Left colon (tissue), 2 donors: ENCODE measurements around the gene PPP1R2. TPM values are rescaled to one million over a fixed set of nuclear protein-coding genes. Genes with fewer than 3 reads are reported as not detected.

ENCODE experiments used
- ATAC-seq: fragments of 200-7000 bp; cut with Tn5 transposase; one replicate; pipeline ENCODE4 v1.9.1; 2020; ENCODE audit warnings: mild to moderate bottlenecking, moderate library complexity
- DNase-seq, 2 donors: peaks; one replicate each; pipeline ENCODE4 v3.0.0-alpha.2; 2020
- intact Hi-C, 2 donors: fragments of 100-400 bp; cut with DNase I in 1 of 2; cut with micrococcal nuclease in 1 of 2; formaldehyde crosslinking; loops; one replicate each; pipeline versions ENCODE4 v1.11.2 to v1.14.0; 2022; cut with DNase I, micrococcal nuclease
- total RNA-seq, 2 donors: library from RNA; stranded (reverse); fragmentation: NEBNext Ultra II Directional; extraction: Animal tissue kit (Norgen Biotek cat#: 25700); gene quantifications; one replicate each; pipeline ENCODE4 v1.2.1, GENCODE V29; 2021
- donor health status: DM: no; HTN: no; CAD: no.
- donor health status: DM: yes; HTN: yes; CAD: no.

PPP1R2 gene
- total RNA-seq, 2 donors from 2014 or later = 41.1 to 50.5 TPM

DNA sequence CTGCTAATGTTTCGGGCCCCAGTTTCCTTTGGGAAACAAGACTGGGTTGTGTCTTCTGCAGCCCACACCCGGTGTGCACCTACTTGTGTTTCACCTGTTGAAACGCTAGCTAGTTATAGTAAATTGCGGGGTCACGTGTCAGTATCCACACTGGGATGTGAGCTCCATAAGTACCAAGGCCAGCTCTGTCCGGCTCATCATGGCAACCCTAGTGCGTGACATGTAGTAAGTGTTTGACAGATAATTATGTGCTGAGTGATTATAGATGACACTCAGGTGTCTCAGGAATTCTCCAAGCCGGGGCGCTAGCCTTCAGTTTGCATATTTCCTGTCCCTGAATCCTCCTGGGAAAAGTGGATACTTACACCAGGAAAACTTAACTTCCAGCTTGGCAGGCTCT, 27.8 kb upstream of the PPP1R2 start:
- DNase-seq (no peak), ATAC-seq (no peak)
- intact Hi-C loops = no loop called here

DNA sequence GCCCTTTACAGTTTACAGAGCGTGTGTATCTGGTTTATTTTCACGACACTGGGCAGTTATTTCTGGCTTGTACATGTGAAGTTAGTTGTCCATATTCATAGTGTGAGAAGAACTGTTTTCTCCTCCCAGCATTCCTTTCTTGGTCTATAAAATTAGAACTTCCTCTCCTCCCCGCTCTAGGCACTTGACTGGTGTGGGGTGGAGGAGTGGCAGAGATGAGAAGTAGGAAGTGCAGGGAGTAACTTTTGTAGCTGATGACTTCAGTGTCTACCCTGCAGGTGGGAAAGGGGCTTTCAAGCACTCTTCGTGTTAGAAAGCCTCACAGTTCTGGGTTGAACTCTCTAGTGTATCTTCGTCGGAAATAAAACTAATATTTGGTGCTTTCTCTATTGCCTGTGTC, 27.2 kb upstream of the PPP1R2 start:
- DNase-seq (no peak), ATAC-seq (peak; percentile 56)
- intact Hi-C loops = no loop called here

GRCh38 chr3:195568630-195569029, 25.5 kb upstream of the PPP1R2 start:
- intact Hi-C loops = no loop called here
- no peak for DNase-seq

GRCh38 chr3:195566797-195567196, 23.7 kb upstream of the PPP1R2 start:
- intact Hi-C loops = no loop called here
- DNase-seq = no peak
- ATAC-seq = peak; percentile 49

More at GRCh38 chr3:195568630-195569029, 25.5 kb upstream of the PPP1R2 start:
- no peak for ATAC-seq

- no peak for DNase-seq
- ATAC-seq = no peak
- intact Hi-C loops = no loop called here
These were observed 22.6 kb upstream of the PPP1R2 start for GRCh38 chr3:195565716-195566115.

- ATAC-seq = no peak
- intact Hi-C loops = no loop called here
- no peak for DNase-seq
These were observed 20.2 kb upstream of the PPP1R2 start for GRCh38 chr3:195563317-195563716.

DNA sequence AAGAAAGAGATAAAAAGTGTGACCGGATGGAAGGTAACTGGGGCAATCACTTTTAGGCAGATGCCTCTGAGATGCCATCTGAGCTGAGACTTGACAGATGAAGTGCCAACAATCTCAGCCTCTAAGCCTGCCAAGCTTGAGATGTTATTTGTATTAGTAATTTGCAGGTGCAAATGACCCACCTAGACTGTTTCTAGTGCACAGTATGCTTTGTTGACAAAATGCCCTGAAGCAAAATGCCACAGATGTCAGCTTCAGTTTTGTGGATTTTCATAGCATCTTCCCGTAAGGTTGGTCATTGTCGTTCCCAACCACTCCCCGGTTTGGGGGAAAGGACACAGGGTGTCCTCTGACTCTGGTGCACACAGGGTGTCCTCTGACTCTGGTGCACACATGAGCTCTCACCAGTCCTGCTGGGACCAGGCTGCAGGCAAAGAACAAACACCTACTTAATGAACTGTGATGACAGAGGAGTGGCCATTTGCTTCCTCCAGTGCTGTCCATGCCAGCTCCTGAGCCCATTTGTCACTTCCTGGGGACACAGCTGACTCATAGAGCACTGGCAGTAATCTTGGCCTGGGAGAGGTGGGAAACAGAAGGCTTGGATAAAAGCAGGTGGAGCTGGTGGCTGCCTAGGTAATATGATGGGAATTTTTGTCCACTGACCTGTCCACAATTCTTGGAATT, 16.7 kb upstream of the PPP1R2 start:
- ATAC-seq (no peak), DNase-seq (no peak)
- intact Hi-C loops = no loop called here

DNA sequence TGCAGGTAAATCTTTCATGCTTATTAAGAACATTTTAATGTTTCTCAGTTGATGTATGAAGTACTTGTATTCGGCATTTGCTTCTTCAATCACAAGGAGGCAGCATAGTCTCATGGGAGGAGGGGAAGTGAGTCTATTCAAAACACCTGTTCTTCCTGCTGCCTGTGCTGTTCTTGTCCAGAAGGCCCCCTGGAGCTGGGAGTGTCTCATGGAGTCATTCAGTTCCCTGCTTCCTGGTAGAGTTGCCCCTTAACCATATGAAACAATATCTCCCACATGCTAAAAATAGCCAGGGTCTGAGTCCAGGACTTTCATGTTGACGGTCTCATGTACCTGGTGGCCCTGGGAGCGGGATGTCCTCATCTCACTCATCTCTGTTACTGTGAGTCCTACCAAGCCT, 15.5 kb upstream of the PPP1R2 start:
- intact Hi-C loops = no loop called here
- ATAC-seq (peak; percentile 88), DNase-seq (peak; percentile 46 to 79)

DNA sequence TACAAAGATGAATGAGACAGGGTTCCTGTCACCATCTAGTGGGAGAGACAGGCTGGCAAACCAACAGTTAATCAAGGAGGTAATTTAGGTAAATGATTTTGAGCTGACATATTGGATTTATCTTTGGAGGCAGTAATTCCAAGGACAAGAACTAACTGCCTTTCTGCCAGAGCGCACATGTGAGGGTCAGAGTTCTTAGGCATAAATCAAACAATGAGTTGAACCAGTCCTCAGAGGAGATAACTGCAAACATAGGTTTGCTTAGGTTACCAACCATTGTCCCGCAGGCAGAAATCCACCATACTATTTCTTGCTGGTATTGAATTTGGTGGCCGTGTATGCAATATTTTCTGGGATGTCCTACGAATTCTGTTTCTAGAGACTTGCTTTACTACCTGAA, 14.2 kb upstream of the PPP1R2 start:
- ATAC-seq (peak; percentile 77), DNase-seq (no peak)
- intact Hi-C loops = no loop called here

GRCh38 chr3:195556390-195556789, 13.3 kb upstream of the PPP1R2 start:
- no peak for ATAC-seq
- no peak for DNase-seq
- intact Hi-C loops = no loop called here

DNA sequence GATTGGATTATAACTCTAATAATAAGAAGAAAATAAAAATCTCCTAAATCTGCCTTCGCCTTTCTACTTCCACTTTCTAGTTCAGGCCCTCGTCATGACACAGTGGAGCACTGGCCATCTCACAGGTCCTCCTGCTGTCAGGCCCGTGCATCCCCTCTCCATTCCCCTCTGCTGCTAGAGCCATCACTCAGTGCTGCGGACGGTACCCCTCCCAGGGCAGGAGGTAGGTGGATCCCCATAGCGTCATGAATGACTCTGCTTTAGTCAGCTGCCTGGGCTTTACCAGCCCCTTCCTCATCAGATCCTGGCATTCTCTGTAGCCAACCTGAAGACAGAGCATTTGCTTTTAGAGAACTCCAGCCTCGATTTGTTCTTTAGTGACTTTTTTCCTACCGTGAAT, 12.0 kb upstream of the PPP1R2 start:
- ATAC-seq (no peak), DNase-seq (no peak)
- intact Hi-C loops = no loop called here

- ATAC-seq (no peak), DNase-seq (no peak)
- intact Hi-C loops = no loop called here
These were observed 11.3 kb upstream of the PPP1R2 start for GRCh38 chr3:195554458-195554857.

DNA sequence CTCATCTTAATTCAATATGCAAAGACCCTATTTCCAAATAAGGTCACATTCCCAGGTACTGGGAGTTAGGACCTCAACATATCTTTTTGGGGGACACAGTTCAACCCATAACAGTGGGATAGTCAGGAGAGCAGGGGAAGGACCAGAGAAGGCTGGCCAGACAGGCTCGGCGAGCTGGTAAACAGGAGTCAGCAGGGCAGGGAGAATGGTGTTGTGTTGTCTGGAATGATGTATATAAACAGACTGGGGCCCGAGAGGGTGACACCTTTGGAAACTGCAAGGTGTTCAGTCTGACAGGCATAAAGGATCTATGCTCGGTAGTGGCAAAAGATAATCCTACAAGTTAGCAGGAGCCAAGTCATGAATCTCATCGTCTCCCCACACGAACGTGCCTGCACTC, 10.1 kb upstream of the PPP1R2 start:
- no peak for DNase-seq
- intact Hi-C loops = no loop called here
- no peak for ATAC-seq

GRCh38 chr3:195551381-195551978, 8.4 kb upstream of the PPP1R2 start:
- ATAC-seq (peak; percentile 31), DNase-seq (peak in 1 of 2 donors; percentile 25)
- intact Hi-C loops = no loop called here

DNA sequence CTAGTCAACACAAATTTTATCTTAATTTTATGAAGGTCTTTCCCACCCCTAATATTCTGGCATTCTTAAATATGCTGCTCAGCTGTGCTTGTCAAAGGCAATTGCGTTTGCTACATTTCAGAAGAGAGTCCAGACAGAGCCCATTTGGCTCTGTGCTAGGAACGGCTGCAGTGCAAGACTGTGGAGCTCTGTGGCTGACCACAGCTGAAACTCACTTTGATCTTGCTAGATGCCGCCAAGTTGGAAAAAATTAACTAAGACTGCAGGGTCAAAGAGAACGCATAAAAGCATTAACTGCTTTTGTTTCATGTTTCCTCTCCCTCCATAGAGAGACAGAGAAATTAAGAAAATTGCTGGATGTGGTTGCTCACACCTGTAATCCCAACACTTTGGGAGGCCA, 7.6 kb upstream of the PPP1R2 start:
- peak; percentile 39 for ATAC-seq
- intact Hi-C loops = no loop called here
- no peak for DNase-seq

DNA sequence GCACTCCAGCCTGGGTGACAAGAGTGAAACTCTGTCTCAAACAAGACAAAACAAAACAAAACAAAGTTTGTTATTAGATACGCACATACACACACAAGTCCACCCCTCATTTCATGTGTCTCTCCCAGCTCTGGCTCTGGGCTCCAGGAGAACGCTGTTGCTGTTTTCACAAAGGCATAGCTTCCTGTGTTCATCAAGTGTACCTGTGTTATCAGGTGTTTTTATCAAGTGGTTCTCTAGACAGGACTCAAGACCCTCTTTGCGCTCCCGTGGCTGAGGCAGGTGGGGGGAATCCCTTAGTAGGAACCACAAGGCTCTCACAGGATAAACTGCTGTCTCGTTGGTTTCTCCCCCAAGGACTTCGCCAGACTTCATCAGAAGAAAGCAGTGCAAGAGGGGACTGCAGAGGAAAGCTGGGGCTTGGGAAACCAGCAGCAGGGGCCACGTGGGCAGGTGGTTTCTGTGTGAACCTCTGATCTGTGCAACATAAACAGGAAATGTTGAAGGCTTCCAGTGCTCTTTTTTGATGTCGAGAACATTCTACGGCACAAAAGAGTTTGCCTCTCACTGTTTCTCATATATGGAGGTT, 6.9 kb upstream of the PPP1R2 start:
- ATAC-seq (peak; percentile 13), DNase-seq (peak; percentile 51 to 66)
- intact Hi-C loops = no loop called here

GRCh38 chr3:195548987-195549386, 5.9 kb upstream of the PPP1R2 start:
- DNase-seq (no peak), ATAC-seq (peak; percentile 63)
- intact Hi-C loops = no loop called here

DNA sequence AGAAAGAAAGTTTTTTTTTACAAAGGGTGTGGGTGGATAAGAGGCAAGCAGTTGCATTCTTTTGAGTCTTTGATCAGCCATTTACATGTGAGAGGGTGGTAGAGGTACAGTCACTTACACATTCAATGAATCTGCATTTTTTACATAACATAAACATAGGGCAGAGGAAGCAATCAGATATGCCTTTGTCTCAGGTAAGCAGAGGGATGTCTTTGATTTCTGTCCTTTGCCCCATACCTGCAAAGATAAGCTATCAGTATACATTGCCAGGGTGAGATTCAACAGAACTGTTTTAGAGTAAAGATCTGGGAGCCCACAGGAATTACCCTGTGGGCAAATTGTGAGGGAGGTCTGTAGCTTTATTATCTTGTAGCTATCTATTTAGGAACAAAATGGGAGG, 5.4 kb upstream of the PPP1R2 start:
- no peak for DNase-seq
- peak; percentile 42 for ATAC-seq
- intact Hi-C loops = no loop called here

DNA sequence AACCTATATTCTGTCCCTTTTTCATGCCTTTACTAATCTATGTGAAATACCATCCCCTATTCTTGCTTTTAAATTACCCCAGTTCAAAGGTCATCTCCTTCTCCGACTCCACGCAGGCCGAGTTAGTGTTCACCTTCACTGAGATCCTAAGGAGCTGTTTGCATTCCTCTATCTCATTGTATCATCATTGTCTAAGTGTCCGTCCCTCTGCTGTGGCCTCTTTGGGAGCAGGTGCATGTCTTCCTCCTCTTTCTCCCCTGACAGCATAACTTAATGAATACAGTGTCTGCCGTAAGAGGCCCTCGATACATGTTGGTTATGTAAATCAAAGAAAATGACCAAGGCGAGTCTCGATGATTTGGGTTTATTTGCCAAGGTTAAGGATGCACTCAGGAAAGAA, 4.9 kb upstream of the PPP1R2 start:
- no peak for ATAC-seq
- DNase-seq = no peak
- intact Hi-C loops = no loop called here

DNA sequence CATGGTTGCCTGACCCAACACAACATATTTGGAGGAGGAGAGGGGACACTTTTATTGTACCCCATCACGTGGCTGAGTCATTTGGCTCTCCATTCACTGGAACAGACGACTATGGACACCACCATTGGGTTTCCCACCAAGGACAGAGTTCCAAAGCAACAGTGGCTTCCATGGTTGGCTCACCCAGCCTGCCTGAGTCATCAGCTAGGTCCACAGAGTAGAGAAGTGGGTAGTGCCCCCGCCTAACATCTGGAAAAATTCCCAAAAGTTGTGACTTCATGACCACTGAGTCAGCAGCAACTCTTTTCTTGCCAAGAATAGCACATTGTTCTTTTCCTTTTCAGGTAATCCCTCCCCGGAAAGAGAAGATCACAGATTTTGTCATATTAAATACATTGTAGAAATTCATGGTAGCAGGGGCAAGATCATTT, 3.0 kb upstream of the PPP1R2 start:
- intact Hi-C loops = no loop called here
- DNase-seq (no peak), ATAC-seq (no peak)

- DNase-seq (no peak), ATAC-seq (no peak)
- intact Hi-C loops = no loop called here
These were observed 1.5 kb upstream of the PPP1R2 start for GRCh38 chr3:195544634-195545033.
